MM.1S (cell line): ENCODE results near the gene DDC.

ENCODE experiments used
- DNase-seq: peaks from one replicate; pipeline ENCODE4 v3.0.0-alpha.2; 2015
- H2AFZ ChIP-seq: fragments of 300-600 bp; sonication (generic); 2 replicates; pipeline ENCODE4 v1.6.0; 2016; ENCODE audit warnings: antibody characterized with exemption, low read length
- H3F3A ChIP-seq: fragments of 300-600 bp; sonication (generic); 2 replicates; pipeline ENCODE4 v1.6.1; 2016; ENCODE audit warnings: mild to moderate bottlenecking, antibody characterized with exemption, low read length, moderate library complexity, mixed read lengths; ENCODE audit not compliant: insufficient read depth
- H3K27ac ChIP-seq: fragments of 300-600 bp; sonication (generic); 2 replicates; pipeline ENCODE4 v1.5.1; 2016; ENCODE audit warnings: mild to moderate bottlenecking, low read length
- H3K27me3 ChIP-seq: fragments of 300-600 bp; sonication (generic); replicated peaks from 2 replicates; pipeline ENCODE4 v1.6.0; 2016; ENCODE audit warnings: low read length; ENCODE audit not compliant: insufficient read depth
- H3K36me3 ChIP-seq: fragments of 300-600 bp; sonication (generic); replicated peaks from 2 replicates; pipeline ENCODE4 v1.6.1; 2016; ENCODE audit warnings: mild to moderate bottlenecking, low read length, mixed read lengths; ENCODE audit not compliant: insufficient read depth
- H3K4me1 ChIP-seq: fragments of 300-600 bp; sonication (generic); 2 replicates; pipeline ENCODE4 v1.6.1; 2016; ENCODE audit warnings: low read length, mixed read lengths
- H3K4me2 ChIP-seq: fragments of 300-600 bp; sonication (generic); 2 replicates; pipeline ENCODE4 v1.6.0; 2016; ENCODE audit warnings: low read depth, low read length
- H3K4me3 ChIP-seq: fragments of 300-600 bp; sonication (generic); 2 replicates; pipeline ENCODE4 v1.5.1; 2016; ENCODE audit warnings: low read length, mixed read lengths
- H3K79me2 ChIP-seq: fragments of 300-600 bp; sonication (generic); 2 replicates; pipeline ENCODE4 v1.6.1; 2016; ENCODE audit warnings: mixed run types, low read length, mixed read lengths
- H3K9ac ChIP-seq: fragments of 300-600 bp; sonication (generic); 2 replicates; pipeline ENCODE4 v1.6.1; 2016; ENCODE audit warnings: low read length, mixed read lengths
- H3K9me2 ChIP-seq: fragments of 300-600 bp; sonication (generic); replicated peaks from 2 replicates; pipeline ENCODE4 v1.6.1; 2016; ENCODE audit warnings: mild to moderate bottlenecking, low read length, mixed read lengths; ENCODE audit not compliant: insufficient read depth
- H3K9me3 ChIP-seq: fragments of 300-600 bp; sonication (generic); replicated peaks from 2 replicates; pipeline ENCODE4 v1.6.1; 2016; ENCODE audit warnings: mild to moderate bottlenecking, low read length, mixed read lengths; ENCODE audit not compliant: insufficient read depth
- H4K20me1 ChIP-seq: fragments of 300-600 bp; sonication (generic); 2 replicates; pipeline ENCODE4 v1.6.1; 2016; ENCODE audit warnings: mild to moderate bottlenecking, low read length, moderate library complexity, mixed read lengths; ENCODE audit not compliant: insufficient read depth
- EZH2 ChIP-seq: fragments of 300-600 bp; sonication (generic); optimal IDR thresholded peaks from 2 replicates; pipeline ENCODE3; 2017; ENCODE audit warnings: low read depth, mild to moderate bottlenecking, antibody characterized with exemption, low read length, mixed read lengths
- EZH2phosphoT487 ChIP-seq: fragments of 300-600 bp; sonication (generic); IDR thresholded peaks from 2 replicates; pipeline ENCODE4 v1.6.1; 2018; ENCODE audit warnings: antibody characterized with exemption, low read length
- TF ChIP-seq, protein P1 (sequence below): fragments of 300-600 bp; sonication (generic); IDR thresholded peaks from 2 replicates; pipeline ENCODE4 v1.5.1; 2016; ENCODE audit warnings: antibody characterized with exemption, low read length, mixed read lengths

Gene DDC

DNA sequence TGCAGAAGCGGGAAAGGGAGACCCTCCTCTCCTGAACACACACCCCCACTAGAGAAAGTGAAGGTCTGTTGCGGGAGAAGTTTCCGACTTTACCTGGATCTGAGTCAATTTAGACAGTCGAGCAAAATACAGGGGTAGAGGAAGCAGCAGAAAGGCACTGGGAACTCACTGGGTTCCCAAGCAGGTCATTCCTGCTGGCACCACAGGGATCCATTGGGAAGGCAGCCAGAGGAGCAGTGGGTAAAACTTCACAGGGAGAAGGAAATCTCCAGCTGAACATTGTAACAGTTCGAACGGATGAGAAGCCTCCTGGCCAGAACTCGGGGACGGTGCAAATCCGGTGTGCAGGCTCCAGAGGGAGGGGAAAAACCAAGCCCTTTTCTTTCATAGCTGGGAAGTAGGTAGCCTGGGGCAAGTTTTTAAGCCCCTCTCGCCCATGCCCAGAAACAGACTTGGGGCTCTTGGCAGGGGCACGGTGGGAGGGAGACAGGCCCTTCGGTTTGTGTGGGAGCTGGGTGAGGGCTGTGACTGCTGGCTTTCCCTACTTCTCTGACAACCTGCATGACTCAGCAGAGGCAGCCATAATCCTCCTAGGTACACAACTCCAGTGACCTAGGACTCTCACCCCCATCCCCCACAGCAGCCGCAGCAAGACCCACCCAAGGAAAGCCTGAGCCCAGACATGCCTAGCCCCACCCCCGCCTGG is 51.9 kb downstream of the DDC start:
- no peak overlapping the region for H3K27ac ChIP-seq

GRCh38 chr7:50512384-50512783 is 52.8 kb downstream of the DDC start:
- Histone ChIP-seq H3K27ac (no peak overlapping the region), H3K9me2 (no peaks in the 10 kb centered on the region), H3K4me2 (no peak overlapping the region), H4K20me1 (no peaks in the 10 kb centered on the region), H3K4me1 (no peaks in the 10 kb centered on the region), H3F3A (no peaks in the 10 kb centered on the region), H2AFZ (no peak overlapping the region), H3K4me3 (no peak overlapping the region), H3K9ac (no peak overlapping the region), H3K79me2 (no peaks in the 10 kb centered on the region), H3K36me3 (no peaks in the 10 kb centered on the region), H3K27me3 (no peaks in the 10 kb centered on the region), H3K9me3 (no peaks in the 10 kb centered on the region)
- TF ChIP-seq, protein P1, sequence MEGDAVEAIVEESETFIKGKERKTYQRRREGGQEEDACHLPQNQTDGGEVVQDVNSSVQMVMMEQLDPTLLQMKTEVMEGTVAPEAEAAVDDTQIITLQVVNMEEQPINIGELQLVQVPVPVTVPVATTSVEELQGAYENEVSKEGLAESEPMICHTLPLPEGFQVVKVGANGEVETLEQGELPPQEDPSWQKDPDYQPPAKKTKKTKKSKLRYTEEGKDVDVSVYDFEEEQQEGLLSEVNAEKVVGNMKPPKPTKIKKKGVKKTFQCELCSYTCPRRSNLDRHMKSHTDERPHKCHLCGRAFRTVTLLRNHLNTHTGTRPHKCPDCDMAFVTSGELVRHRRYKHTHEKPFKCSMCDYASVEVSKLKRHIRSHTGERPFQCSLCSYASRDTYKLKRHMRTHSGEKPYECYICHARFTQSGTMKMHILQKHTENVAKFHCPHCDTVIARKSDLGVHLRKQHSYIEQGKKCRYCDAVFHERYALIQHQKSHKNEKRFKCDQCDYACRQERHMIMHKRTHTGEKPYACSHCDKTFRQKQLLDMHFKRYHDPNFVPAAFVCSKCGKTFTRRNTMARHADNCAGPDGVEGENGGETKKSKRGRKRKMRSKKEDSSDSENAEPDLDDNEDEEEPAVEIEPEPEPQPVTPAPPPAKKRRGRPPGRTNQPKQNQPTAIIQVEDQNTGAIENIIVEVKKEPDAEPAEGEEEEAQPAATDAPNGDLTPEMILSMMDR, result no peak
- TF ChIP-seq EZH2phosphoT487 (no peak), EZH2 (no peak)
- no peak for DNase-seq

More for the DNA sequence above, 51.9 kb downstream of the DDC start:
- Histone ChIP-seq H3K9me2 (no peaks in the 10 kb centered on the region), H3F3A (no peaks in the 10 kb centered on the region), H3K9me3 (no peaks in the 10 kb centered on the region), H3K4me3 (no peak overlapping the region), H3K4me2 (no peak overlapping the region), H4K20me1 (no peaks in the 10 kb centered on the region), H3K9ac (no peak overlapping the region), H3K27me3 (no peaks in the 10 kb centered on the region), H3K4me1 (no peaks in the 10 kb centered on the region), H2AFZ (no peak overlapping the region), H3K79me2 (no peaks in the 10 kb centered on the region), H3K36me3 (no peaks in the 10 kb centered on the region)
- DNase-seq, result no peak
- TF ChIP-seq, protein P1, result no peak
- no peak for TF ChIP-seq EZH2
- no peak for TF ChIP-seq EZH2phosphoT487

- Histone ChIP-seq H3F3A (no peaks in the 10 kb centered on the region), H3K4me1 (no peaks in the 10 kb centered on the region), H2AFZ (no peak overlapping the region), H4K20me1 (no peaks in the 10 kb centered on the region), H3K4me2 (no peak overlapping the region), H3K9me3 (no peaks in the 10 kb centered on the region), H3K4me3 (no peak overlapping the region), H3K36me3 (no peaks in the 10 kb centered on the region), H3K9me2 (no peaks in the 10 kb centered on the region), H3K79me2 (no peaks in the 10 kb centered on the region), H3K27me3 (no peaks in the 10 kb centered on the region), H3K27ac (no peak overlapping the region), H3K9ac (no peak overlapping the region)
- no peak for DNase-seq
- TF ChIP-seq EZH2phosphoT487 (no peak), EZH2 (no peak)
- TF ChIP-seq, protein P1, result no peak
Measured at GRCh38 chr7:50509459-50509858, 55.7 kb downstream of the DDC start.
